RWPE2 (cell line): ENCODE results near the gene PAIP2B.

ENCODE experiments used
- ATAC-seq: fragments of 200-7000 bp; cut with Tn5 transposase; 3 replicates; pipeline ENCODE4 v1.9.1; 2021; ENCODE audit warnings: low read depth
- DNase-seq: peaks from one replicate; pipeline ENCODE4 v3.0.0-alpha.2; 2020; ENCODE audit warnings: low spot score
- H3K27ac ChIP-seq: fragments of 450-650 bp; 2 replicates; pipeline ENCODE4 v1.5.1; 2017; ENCODE audit warnings: mild to moderate bottlenecking; ENCODE audit not compliant: poor library complexity, severe bottlenecking
- H3K27me3 ChIP-seq: fragments of 250-450 bp; sonication (Bioruptor Pico); 2 replicates; pipeline ENCODE4 v1.5.1; 2021; ENCODE audit warnings: mild to moderate bottlenecking, moderate library complexity; ENCODE audit not compliant: insufficient read depth, poor library complexity, severe bottlenecking
- H3K36me3 ChIP-seq: fragments of 250-450 bp; sonication (Bioruptor Pico); 2 replicates; pipeline ENCODE4 v1.5.1; 2020; ENCODE audit warnings: low read depth, mild to moderate bottlenecking, moderate library complexity
- H3K4me1 ChIP-seq: fragments of 250-450 bp; sonication (Bioruptor Pico); 2 replicates; pipeline ENCODE4 v1.5.1; 2021; ENCODE audit warnings: mild to moderate bottlenecking, moderate library complexity; ENCODE audit not compliant: insufficient read depth, poor library complexity, severe bottlenecking
- H3K4me3 ChIP-seq: fragments of 250-450 bp; sonication (Bioruptor Pico); 2 replicates; pipeline ENCODE4 v1.5.1; 2021; ENCODE audit warnings: mild to moderate bottlenecking, moderate library complexity; ENCODE audit not compliant: severe bottlenecking
- H3K9me3 ChIP-seq: fragments of 250-450 bp; sonication (Bioruptor Pico); 2 replicates; pipeline ENCODE4 v1.5.1; 2021; ENCODE audit warnings: mild to moderate bottlenecking, moderate library complexity; ENCODE audit not compliant: severe bottlenecking
- CTCF ChIP-seq: fragments of 450-650 bp; IDR thresholded peaks from one replicate; pipeline ENCODE4 v1.5.1; 2017; ENCODE audit warnings: mild to moderate bottlenecking, moderate library complexity; ENCODE audit not compliant: poor library complexity, severe bottlenecking

The PAIP2B gene

GRCh38 chr2:71210292-71210691, 16.6 kb downstream of the PAIP2B start:
- TF ChIP-seq CTCF = no peak
- no peak overlapping the region for H3K4me3 ChIP-seq
- H3K36me3 ChIP-seq = no peaks in the 10 kb centered on the region

GRCh38 chr2:71208756-71209155, 18.1 kb downstream of the PAIP2B start:
- H3K27ac ChIP-seq = no peak overlapping the region
- ATAC-seq (no peak), DNase-seq (no peak)
- no peaks in the 10 kb centered on the region for H3K9me3 ChIP-seq
- TF ChIP-seq CTCF = no peak
- H3K4me1 ChIP-seq = no peaks in the 10 kb centered on the region
- no peaks in the 10 kb centered on the region for H3K36me3 ChIP-seq
- H3K27me3 ChIP-seq = no peaks in the 10 kb centered on the region
- no peak overlapping the region for H3K4me3 ChIP-seq

More at GRCh38 chr2:71210292-71210691, 16.6 kb downstream of the PAIP2B start:
- H3K27me3 ChIP-seq = no peaks in the 10 kb centered on the region
- no peaks in the 10 kb centered on the region for H3K4me1 ChIP-seq
- H3K27ac ChIP-seq = no peak overlapping the region
- DNase-seq = no peak
- ATAC-seq = no peak
- H3K9me3 ChIP-seq = no peaks in the 10 kb centered on the region

DNA sequence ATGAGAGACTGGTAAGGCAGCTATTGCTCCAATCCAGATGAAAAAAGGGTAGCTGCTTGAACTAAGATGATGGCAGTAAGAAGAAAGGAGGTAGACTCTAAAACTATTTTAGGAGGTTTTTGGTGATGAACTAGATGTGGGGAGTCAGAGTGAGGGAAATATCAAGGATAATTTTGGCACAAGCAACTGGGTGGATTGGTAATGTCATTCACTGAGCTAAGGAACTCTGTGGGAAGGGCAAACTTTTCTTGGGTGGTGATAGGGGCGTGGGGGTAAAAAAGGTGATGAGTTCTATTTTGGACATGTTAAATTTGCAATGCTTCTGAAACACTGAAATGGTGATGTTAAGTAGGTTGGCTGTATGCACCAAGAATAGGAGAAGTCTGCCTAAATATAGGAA, 19.3 kb downstream of the PAIP2B start:
- no peaks in the 10 kb centered on the region for H3K27me3 ChIP-seq
- ATAC-seq = no peak

DNA sequence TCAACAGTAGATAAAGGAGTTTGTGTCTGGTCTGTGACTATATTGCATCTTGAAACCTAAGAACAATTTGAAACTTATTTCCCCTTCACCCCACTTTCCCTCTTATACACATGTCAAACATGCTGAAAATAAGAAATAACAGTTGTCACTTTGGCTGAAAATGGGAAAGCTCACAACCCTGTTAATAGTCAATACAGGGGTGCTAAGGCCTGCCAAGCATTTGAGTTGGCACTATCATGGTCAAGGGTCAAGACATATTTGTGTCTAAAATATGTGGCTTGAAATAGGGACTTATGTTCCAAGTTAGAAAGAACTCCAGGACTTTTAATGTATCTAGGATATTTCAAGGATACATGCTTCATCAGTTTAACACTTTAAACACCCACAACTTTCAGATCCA, 20.6 kb downstream of the PAIP2B start:
- ATAC-seq (no peak), DNase-seq (no peak)
- no peak for TF ChIP-seq CTCF
- no peaks in the 10 kb centered on the region for H3K9me3 ChIP-seq
- H3K4me3 ChIP-seq = no peak overlapping the region
- no peaks in the 10 kb centered on the region for H3K36me3 ChIP-seq
- no peak overlapping the region for H3K27ac ChIP-seq
- H3K27me3 ChIP-seq = no peaks in the 10 kb centered on the region
- H3K4me1 ChIP-seq = no peaks in the 10 kb centered on the region

More for the DNA sequence above, 19.3 kb downstream of the PAIP2B start:
- H3K4me3 ChIP-seq = no peak overlapping the region
- TF ChIP-seq CTCF = no peak
- no peak overlapping the region for H3K27ac ChIP-seq
- no peak for DNase-seq
- H3K9me3 ChIP-seq = no peaks in the 10 kb centered on the region
- no peaks in the 10 kb centered on the region for H3K36me3 ChIP-seq
- no peaks in the 10 kb centered on the region for H3K4me1 ChIP-seq

GRCh38 chr2:71191570-71191943, 35.3 kb downstream of the PAIP2B start:
- H3K27ac ChIP-seq = no peak overlapping the region
- DNase-seq (no peak), ATAC-seq (no peak)
- H3K9me3 ChIP-seq = no peaks in the 10 kb centered on the region
- H3K27me3 ChIP-seq = no peaks in the 10 kb centered on the region
- no peaks in the 10 kb centered on the region for H3K36me3 ChIP-seq
- no peak overlapping the region for H3K4me3 ChIP-seq
- no peaks in the 10 kb centered on the region for H3K4me1 ChIP-seq
- peak; percentile 1 for TF ChIP-seq CTCF
